T-helper 22 cell (primary cell): ENCODE measurements around the gene SRPK3.

ENCODE experiments used
- DNase-seq: peaks from one replicate; pipeline ENCODE4 v3.0.0-alpha.2; 2020; ENCODE audit warnings: low read depth

The SRPK3 gene

GRCh38 chrX:153770601-153771414, 10.0 kb upstream of the SRPK3 start:
- no peak for DNase-seq

DNA sequence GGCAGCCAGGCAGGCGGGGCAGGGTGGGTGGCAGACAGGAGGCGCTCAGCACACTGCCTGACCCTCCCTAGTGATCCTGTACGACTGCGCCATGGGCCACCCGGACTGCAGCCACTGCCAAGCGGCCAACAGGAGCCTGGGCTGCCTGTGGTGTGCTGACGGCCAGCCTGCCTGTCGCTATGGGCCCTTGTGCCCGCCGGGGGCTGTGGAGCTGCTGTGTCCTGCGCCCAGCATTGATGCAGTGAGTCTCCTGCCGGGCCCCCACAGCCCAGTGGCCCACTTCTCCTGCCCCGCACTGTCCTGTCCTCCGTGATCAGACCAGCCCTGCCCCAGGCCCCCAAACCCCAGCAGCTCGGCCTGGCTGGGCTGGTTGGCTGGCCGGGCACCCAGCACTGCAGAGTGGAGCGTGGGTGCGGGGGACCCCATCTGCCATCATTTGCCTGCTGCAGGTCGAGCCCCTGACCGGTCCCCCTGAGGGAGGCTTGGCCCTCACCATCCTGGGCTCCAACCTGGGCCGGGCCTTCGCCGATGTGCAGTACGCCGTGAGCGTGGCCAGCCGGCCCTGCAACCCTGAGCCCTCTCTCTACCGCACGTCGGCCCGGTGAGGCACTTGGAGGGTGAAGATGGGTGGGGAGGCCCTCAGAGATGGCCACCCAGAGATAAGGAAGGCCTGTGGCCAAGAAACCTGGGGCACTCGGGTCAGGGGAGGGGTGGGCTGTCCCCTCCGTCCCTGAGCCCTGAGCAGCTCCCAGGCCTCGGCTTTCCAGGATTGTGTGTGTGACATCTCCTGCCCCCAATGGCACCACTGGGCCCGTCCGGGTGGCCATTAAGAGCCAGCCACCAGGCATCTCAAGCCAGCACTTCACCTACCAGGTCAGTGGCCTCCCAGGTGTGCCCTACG, 9.2 kb upstream of the SRPK3 start:
- no peak for DNase-seq

- no peak for DNase-seq
These were observed 8.3 kb upstream of the SRPK3 start for GRCh38 chrX:153772316-153773217.

DNA sequence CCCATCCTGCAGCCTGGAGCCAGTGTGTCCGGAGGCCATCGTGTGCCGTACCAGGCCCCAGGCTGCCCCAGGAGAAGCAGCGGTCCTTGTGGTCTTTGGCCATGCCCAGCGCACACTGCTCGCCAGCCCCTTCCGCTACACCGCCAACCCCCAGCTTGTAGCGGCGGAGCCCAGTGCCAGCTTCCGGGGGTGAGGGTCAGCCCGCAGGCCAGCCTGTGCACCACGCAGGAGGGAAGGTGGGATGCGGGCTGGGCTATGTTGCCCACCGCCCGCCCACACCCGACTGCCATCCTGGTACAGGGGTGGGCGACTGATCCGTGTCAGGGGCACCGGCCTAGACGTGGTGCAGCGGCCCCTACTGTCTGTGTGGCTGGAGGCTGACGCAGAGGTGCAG, 7.6 kb upstream of the SRPK3 start:
- no peak for DNase-seq

GRCh38 chrX:153773741-153774575, 6.9 kb upstream of the SRPK3 start:
- no peak for DNase-seq

- DNase-seq = no peak
These were observed 6.1 kb upstream of the SRPK3 start for GRCh38 chrX:153774576-153775292.

GRCh38 chrX:153775293-153776119, 5.3 kb upstream of the SRPK3 start:
- DNase-seq = no peak

- DNase-seq = no peak
These were observed 4.7 kb upstream of the SRPK3 start for GRCh38 chrX:153776120-153776599.

GRCh38 chrX:153776611-153777045, 4.2 kb upstream of the SRPK3 start:
- DNase-seq = no peak

DNA sequence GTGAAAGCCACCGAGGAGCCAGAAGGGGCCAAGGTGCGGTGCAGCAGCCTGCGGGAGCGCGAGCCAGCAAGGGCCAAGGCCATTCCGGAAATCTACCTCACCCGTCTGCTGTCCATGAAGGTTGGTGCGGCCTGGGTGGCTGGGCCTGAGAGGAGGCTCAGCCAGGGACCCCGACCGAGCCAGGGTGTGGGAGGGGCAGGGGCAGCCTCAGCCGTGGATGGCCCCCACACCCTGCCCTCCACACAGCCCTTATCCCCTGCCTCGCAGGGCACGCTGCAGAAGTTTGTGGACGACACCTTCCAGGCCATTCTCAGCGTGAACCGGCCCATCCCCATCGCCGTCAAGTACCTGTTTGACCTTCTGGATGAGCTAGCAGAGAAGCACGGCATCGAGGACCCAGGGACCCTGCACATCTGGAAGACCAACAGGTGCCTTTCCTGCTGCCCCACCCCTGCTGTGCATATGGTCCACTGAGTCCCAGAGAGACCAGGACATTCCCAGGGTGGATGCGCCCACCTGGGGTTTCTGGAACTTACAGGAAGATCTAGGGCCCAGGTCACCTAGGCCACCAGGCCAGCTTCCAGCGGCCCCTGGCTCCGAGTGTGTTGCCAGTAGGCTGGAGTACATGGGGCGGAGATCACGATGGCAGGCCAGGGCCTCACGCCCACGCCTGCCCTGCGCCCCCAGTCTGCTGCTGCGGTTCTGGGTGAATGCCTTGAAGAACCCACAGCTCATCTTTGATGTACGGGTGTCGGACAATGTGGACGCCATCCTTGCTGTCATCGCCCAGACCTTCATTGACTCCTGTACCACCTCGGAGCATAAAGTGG, 3.4 kb upstream of the SRPK3 start:
- DNase-seq = no peak

GRCh38 chrX:153778181-153778580, 2.7 kb upstream of the SRPK3 start:
- no peak for DNase-seq

GRCh38 chrX:153778684-153779101, 2.1 kb upstream of the SRPK3 start:
- no peak for DNase-seq

GRCh38 chrX:153779891-153780677, 757 bp upstream of the SRPK3 start:
- no peak for DNase-seq

- DNase-seq = no peak
These were observed 697 bp downstream of the SRPK3 start for GRCh38 chrX:153781428-153782047.

GRCh38 chrX:153782313-153782712, 1.5 kb downstream of the SRPK3 start:
- no peak for DNase-seq

DNA sequence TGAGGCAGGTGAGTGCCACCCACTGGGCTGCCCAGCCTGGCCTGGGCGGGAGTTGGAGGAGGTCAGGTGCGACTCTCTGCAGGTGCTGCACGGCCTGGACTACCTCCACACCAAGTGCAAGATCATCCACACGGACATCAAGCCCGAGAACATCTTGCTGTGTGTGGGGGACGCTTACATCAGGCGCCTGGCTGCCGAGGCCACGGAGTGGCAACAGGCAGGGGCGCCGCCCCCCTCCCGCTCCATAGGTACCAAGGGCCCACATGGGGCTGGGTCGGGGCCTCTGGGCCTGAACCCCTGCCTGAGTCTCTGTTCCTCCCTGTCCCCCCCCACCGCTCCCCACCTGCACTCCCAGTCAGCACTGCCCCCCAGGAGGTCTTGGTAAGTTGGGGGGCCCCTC, 2.0 kb downstream of the SRPK3 start:
- DNase-seq = no peak

- DNase-seq = no peak
These were observed 2.7 kb downstream of the SRPK3 start for GRCh38 chrX:153783378-153784013.
